Astrocyte (in vitro differentiated cells and primary cell): ENCODE results near the gene LMF1. TPM values are rescaled to one million over a fixed set of nuclear protein-coding genes. Genes with fewer than 3 reads are reported as not detected.

Experiments
- DNase-seq: peaks from one replicate; pipeline ENCODE4 v3.0.0-alpha.2; 2010; ENCODE audit warnings: low read depth
- FAIRE-seq: peaks from 2 replicates; lab custom pipeline; 2011; peaks lifted over from hg19 to GRCh38; lab: Jason Lieb, UNC
- H2AFZ ChIP-seq: 2 replicates; pipeline ENCODE4 v1.6.0; 2012; ENCODE audit warnings: low read depth, low read length, inconsistent platforms
- H3K27ac ChIP-seq: 2 replicates; pipeline ENCODE4 v1.5.1; 2011; ENCODE audit warnings: low read depth, low read length, inconsistent platforms
- H3K27me3 ChIP-seq: 2 replicates; pipeline ENCODE4 v1.6.0; 2011; ENCODE audit warnings: low read length, inconsistent platforms; ENCODE audit not compliant: insufficient read depth
- H3K36me3 ChIP-seq: 2 replicates; pipeline ENCODE4 v1.5.1; 2011; ENCODE audit warnings: low read length, inconsistent platforms; ENCODE audit not compliant: insufficient read depth
- H3K4me1 ChIP-seq: 2 replicates; pipeline ENCODE4 v1.5.1; 2011; ENCODE audit warnings: low read length, inconsistent platforms; ENCODE audit not compliant: insufficient read depth
- H3K4me2 ChIP-seq: 2 replicates; pipeline ENCODE4 v1.6.0; 2012; ENCODE audit warnings: low read length, inconsistent platforms
- H3K4me3 ChIP-seq: 2 replicates; pipeline ENCODE4 v1.5.1; 2011; ENCODE audit warnings: low read depth, mild to moderate bottlenecking, low read length, inconsistent platforms; ENCODE audit not compliant: insufficient read depth
- H3K79me2 ChIP-seq: 2 replicates; pipeline ENCODE4 v1.6.0; 2012; ENCODE audit warnings: mild to moderate bottlenecking, low read length, inconsistent platforms; ENCODE audit not compliant: insufficient read depth
- H3K9ac ChIP-seq: 2 replicates; pipeline ENCODE4 v1.6.0; 2012; ENCODE audit warnings: mild to moderate bottlenecking, low read length, inconsistent platforms
- H3K9me3 ChIP-seq: 2 replicates; pipeline ENCODE4 v1.5.1; 2012; ENCODE audit warnings: low read depth, mild to moderate bottlenecking, low read length, inconsistent platforms; ENCODE audit not compliant: insufficient read depth
- H4K20me1 ChIP-seq: 2 replicates; pipeline ENCODE4 v1.6.0; 2012; ENCODE audit warnings: low read length, inconsistent platforms; ENCODE audit not compliant: insufficient read depth
- H3K27ac Mint-ChIP-seq: one replicate; pipeline ENCODE4 v1.8.0; 2021; ENCODE audit warnings: mild to moderate bottlenecking, mixed read lengths; ENCODE audit not compliant: unreplicated experiment
- H3K27me3 Mint-ChIP-seq: one replicate; pipeline ENCODE4 v1.8.0; 2021; ENCODE audit warnings: low read depth, mixed read lengths; ENCODE audit not compliant: unreplicated experiment
- H3K36me3 Mint-ChIP-seq: one replicate; pipeline ENCODE4 v1.8.0; 2021; ENCODE audit warnings: low read depth, mixed read lengths; ENCODE audit not compliant: unreplicated experiment
- H3K4me1 Mint-ChIP-seq: one replicate; pipeline ENCODE4 v1.8.0; 2021; ENCODE audit warnings: low read depth, mixed read lengths; ENCODE audit not compliant: unreplicated experiment
- H3K4me3 Mint-ChIP-seq: one replicate; pipeline ENCODE4 v1.8.0; 2021; ENCODE audit warnings: mild to moderate bottlenecking, moderate library complexity, mixed read lengths; ENCODE audit not compliant: unreplicated experiment
- H3K9me3 Mint-ChIP-seq: one replicate; pipeline ENCODE4 v1.8.0; 2021; ENCODE audit warnings: mild to moderate bottlenecking, mixed read lengths; ENCODE audit not compliant: unreplicated experiment
- EZH2 ChIP-seq: IDR thresholded peaks from 2 replicates; pipeline ENCODE4 v1.6.1; 2012; ENCODE audit warnings: mild to moderate bottlenecking, low read length, inconsistent platforms; ENCODE audit not compliant: insufficient read depth
- total RNA-seq: library from RNA; stranded (reverse); gene quantifications from 2 replicates; pipeline ENCODE4 v1.2.1, GENCODE V29; 2021
- TF ChIP-seq, protein P1 (sequence below): IDR thresholded peaks from 2 replicates; pipeline ENCODE4 v1.5.1; 2011; ENCODE audit warnings: low read depth, mild to moderate bottlenecking, inconsistent platforms, low read length, moderate library complexity; ENCODE audit not compliant: insufficient read depth

LMF1 gene
- total RNA-seq, 1 donor from 2014 or later = 12.6 TPM

DNA sequence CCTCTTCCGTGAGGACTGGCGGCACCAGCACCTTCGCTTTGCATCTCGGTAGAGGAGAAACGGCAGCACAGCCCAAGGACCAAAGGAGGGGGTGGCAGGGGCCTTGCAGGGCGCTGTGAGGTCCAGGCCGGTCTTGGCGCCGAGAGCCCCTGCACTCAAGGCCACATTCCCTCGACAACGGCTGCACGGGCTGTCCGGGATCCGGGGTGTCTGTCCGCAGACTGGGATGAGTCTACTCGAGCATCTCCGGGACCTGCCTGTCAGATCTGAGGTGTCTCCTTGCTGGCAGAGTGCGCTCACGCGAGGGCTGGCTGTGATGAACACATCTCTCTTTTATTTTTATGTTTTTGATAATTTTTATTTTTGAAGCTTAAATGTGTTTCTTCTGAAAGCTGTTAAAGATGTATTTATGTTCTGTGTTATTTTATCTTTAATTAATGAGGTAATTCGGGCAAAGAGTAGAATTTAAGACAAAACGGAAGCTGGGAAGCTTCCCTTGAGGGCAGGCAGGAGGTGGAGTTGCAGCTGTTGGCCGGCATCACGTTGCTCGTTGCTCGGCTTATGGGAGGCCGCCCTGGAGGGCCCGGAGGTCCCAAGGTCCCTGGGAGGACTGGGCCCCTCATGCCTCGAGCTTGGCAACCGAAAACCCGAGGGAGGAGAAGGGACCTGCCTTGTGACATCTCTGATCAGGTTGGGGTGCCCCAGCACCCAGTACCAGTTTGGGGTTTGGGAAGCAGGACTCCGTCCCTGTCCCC lies 15.0 kb upstream of the LMF1 start:
- peaks cover 19% of the 10 kb centered on the region for H3K27me3 Mint-ChIP-seq
- H3K27ac ChIP-seq = no peak overlapping the region
- no peak overlapping the region for H3K4me3 ChIP-seq
- H3K9me3 Mint-ChIP-seq = no peaks in the 10 kb centered on the region
- H3K36me3 ChIP-seq = no peaks in the 10 kb centered on the region
- peaks cover 60% of the 10 kb centered on the region for H3K27me3 ChIP-seq
- FAIRE-seq (no peak), DNase-seq (no peak)
- TF ChIP-seq EZH2 = no peak
- TF ChIP-seq, protein P1, sequence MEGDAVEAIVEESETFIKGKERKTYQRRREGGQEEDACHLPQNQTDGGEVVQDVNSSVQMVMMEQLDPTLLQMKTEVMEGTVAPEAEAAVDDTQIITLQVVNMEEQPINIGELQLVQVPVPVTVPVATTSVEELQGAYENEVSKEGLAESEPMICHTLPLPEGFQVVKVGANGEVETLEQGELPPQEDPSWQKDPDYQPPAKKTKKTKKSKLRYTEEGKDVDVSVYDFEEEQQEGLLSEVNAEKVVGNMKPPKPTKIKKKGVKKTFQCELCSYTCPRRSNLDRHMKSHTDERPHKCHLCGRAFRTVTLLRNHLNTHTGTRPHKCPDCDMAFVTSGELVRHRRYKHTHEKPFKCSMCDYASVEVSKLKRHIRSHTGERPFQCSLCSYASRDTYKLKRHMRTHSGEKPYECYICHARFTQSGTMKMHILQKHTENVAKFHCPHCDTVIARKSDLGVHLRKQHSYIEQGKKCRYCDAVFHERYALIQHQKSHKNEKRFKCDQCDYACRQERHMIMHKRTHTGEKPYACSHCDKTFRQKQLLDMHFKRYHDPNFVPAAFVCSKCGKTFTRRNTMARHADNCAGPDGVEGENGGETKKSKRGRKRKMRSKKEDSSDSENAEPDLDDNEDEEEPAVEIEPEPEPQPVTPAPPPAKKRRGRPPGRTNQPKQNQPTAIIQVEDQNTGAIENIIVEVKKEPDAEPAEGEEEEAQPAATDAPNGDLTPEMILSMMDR = no peak
- peaks cover 6% of the 10 kb centered on the region for H4K20me1 ChIP-seq
- no peaks in the 10 kb centered on the region for H3K4me1 Mint-ChIP-seq
- H3K4me3 Mint-ChIP-seq = no peak overlapping the region
- no peak overlapping the region for H3K27ac Mint-ChIP-seq
- no peaks in the 10 kb centered on the region for H3K4me1 ChIP-seq
- no peaks in the 10 kb centered on the region for H3K9me3 ChIP-seq
- H3K79me2 ChIP-seq = no peaks in the 10 kb centered on the region
- H2AFZ ChIP-seq = no peak overlapping the region
- no peak overlapping the region for H3K9ac ChIP-seq
- H3K36me3 Mint-ChIP-seq = no peaks in the 10 kb centered on the region
- H3K4me2 ChIP-seq = no peak overlapping the region

DNA sequence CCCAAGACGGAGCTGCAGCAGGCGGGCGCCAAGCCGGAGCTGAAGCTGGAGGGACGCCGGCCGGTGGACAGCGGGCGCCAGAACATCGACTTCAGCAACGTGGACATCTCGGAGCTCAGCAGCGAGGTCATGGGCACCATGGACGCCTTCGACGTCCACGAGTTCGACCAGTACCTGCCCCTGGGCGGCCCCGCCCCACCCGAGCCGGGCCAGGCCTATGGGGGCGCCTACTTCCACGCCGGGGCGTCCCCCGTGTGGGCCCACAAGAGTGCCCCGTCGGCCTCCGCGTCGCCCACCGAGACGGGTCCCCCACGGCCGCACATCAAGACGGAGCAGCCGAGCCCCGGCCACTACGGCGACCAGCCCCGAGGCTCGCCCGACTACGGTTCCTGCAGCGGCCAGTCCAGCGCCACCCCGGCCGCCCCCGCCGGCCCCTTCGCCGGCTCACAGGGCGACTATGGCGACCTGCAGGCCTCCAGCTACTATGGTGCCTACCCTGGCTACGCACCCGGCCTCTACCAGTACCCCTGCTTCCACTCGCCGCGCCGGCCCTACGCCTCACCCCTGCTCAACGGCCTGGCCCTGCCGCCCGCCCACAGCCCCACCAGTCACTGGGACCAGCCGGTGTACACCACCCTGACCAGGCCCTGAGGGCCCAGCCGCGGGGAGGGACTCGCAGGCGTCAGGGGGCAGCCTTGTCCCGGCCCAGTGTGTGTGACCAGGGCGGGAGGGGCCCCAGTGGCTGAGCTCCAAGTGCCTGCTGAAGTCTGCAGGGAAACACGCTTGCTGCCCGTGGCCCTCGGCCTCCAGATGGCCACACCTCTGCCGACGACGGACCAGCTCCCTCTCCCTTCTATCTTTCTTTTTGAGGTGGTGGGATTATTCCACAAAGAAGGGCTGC lies 14.2 kb upstream of the LMF1 start:
- TF ChIP-seq, protein P1 = no peak
- no peak for TF ChIP-seq EZH2
- no peaks in the 10 kb centered on the region for H3K36me3 ChIP-seq
- Mint-ChIP-seq H3K36me3 (no peaks in the 10 kb centered on the region), H3K4me3 (no peak overlapping the region), H3K27ac (no peak overlapping the region), H3K9me3 (no peaks in the 10 kb centered on the region), H3K27me3 (peaks cover 19% of the 10 kb centered on the region), H3K4me1 (no peaks in the 10 kb centered on the region)
- FAIRE-seq (no peak), DNase-seq (no peak)
- H3K79me2 ChIP-seq = no peaks in the 10 kb centered on the region
- peaks cover 55% of the 10 kb centered on the region for H3K27me3 ChIP-seq
- no peak overlapping the region for H3K27ac ChIP-seq
- H2AFZ ChIP-seq = no peak overlapping the region
- no peak overlapping the region for H3K4me3 ChIP-seq
- H3K4me2 ChIP-seq = no peak overlapping the region
- no peaks in the 10 kb centered on the region for H3K4me1 ChIP-seq
- no peaks in the 10 kb centered on the region for H3K9me3 ChIP-seq
- H4K20me1 ChIP-seq = peaks cover 6% of the 10 kb centered on the region
- no peak overlapping the region for H3K9ac ChIP-seq
